Activated CD4-positive, alpha-beta memory T cell treated with anti-CD3 and anti-CD28 coated beads, Interleukin-2, amount 10 ng/mL, durations not matched to agents 7 days and 5 days (primary cell): ENCODE results near the gene STIL. TPM values are rescaled to one million over a fixed set of nuclear protein-coding genes. Genes with fewer than 3 reads are reported as not detected.
"Not testable (repeated sequence)": the region's sequence is repeated elsewhere in the genome, so short reads cannot be mapped to it uniquely, and the experiment has no call there.

ENCODE experiments used
- CTCF ChIA-PET: fragments of 350-600 bp; sonication (Branson Sonifier 250); formaldehyde crosslinking; loops from one replicate; lab custom pipeline; 2021; ENCODE audit warnings: antibody characterized with exemption, inconsistent platforms; lab: Charles Lee
- POLR2A ChIA-PET: fragments of 350-600 bp; sonication (Branson Sonifier 250); formaldehyde crosslinking; loops from one replicate; lab custom pipeline; 2021; ENCODE audit warnings: antibody characterized with exemption; lab: Charles Lee
- DNase-seq: peaks from one replicate; pipeline ENCODE4 v3.0.0-alpha.2; 2020
- H3K27ac Mint-ChIP-seq: one replicate; pipeline ENCODE4 v1.8.0; 2021; ENCODE audit warnings: mild to moderate bottlenecking, mixed read lengths
- H3K27me3 Mint-ChIP-seq: one replicate; pipeline ENCODE4 v1.8.0; 2021; ENCODE audit warnings: mixed read lengths
- H3K36me3 Mint-ChIP-seq: one replicate; pipeline ENCODE4 v1.8.0; 2021; ENCODE audit warnings: low read depth, mixed read lengths
- H3K4me1 Mint-ChIP-seq: one replicate; pipeline ENCODE4 v1.8.0; 2021; ENCODE audit warnings: mixed read lengths
- H3K4me3 Mint-ChIP-seq: one replicate; pipeline ENCODE4 v1.8.0; 2021; ENCODE audit warnings: mild to moderate bottlenecking, mixed read lengths
- H3K9me3 Mint-ChIP-seq: one replicate; pipeline ENCODE4 v1.8.0; 2021; ENCODE audit warnings: mixed read lengths
- total RNA-seq, 2 experiments: library from RNA; stranded (reverse); gene quantifications; one replicate each; pipeline ENCODE4 v1.2.3, GENCODE V29; 2021

Gene STIL
- total RNA-seq, 2 experiments from 2014 or later: 40.4 to 40.8 TPM

DNA sequence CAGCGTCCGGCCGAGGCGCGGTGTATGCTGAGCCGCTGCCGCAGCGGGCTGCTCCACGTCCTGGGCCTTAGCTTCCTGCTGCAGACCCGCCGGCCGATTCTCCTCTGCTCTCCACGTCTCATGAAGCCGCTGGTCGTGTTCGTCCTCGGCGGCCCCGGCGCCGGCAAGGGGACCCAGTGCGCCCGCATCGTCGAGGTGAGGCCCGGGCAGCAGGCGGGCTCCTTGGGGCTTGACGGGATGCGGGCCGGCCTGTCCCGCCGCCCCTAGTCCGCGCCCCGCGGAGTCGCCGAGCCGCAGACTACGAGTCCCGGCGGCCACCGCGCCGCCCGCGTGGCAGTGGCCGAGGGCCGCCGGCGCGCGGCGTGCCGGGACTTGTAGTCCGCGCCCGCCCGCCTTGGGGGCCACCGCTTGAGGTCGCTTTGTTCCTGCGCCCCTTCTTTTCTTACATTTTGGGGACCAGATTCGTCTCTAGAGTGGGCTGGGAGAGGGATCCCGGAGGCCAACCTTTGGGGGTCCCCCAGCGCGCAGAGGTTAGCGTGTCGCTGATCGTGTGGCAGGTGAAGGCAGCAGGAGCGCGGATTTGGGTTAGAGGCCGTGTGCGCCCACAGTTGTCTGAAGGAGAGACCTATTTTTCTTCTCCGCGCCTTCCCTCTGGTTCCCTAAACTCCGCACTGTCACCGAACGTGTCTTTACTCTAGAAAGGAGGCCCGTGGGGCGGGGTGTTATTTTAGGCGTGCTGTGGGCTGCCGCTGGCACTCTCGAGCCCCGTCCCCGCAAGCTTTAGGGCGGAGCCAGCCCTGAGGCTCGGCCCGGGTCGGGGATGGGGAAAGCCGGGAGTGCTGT, 20.2 kb upstream of the STIL start:
- Mint-ChIP-seq H3K9me3 (no peaks in the 10 kb centered on the region), H3K4me3 (no peak overlapping the region), H3K4me1 (peaks cover 22% of the 10 kb centered on the region), H3K27me3 (no peaks in the 10 kb centered on the region), H3K27ac (peak overlapping the region; percentile 93), H3K36me3 (peaks cover 10% of the 10 kb centered on the region)
- DNase-seq: peak; percentile 80
- ChIA-PET CTCF (interaction anchor here (0.7 to 3.7 kb wide), 12 partner anchors 10 to 376 kb away, joined by 3 to 25 read pairs (median 4); partner anchors contain the start of genes FOXD2 and STIL), POLR2A (interaction anchor here (1.0 to 4.3 kb wide), 8 partner anchors 11 to 142 kb away, joined by 3 to 76 read pairs (median 7); partner anchors contain the start of genes FOXD2 and STIL)

DNA sequence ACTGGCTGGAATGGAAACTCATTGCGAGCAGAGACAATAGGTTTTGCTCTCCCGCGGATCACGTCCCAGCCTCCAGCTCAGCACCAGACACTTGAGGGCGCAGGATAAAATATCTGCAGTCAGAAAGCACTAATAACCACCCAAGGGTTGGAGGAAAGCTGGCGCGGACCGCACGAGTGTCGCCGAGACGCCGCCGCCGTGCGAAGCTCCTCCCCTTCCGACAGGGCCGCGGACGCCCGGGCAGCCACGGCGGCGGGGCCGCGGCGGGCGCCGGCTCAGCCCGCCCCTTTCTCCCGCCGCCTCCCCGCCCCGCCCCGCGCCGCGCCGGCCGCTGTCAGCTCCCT, 19.6 kb upstream of the STIL start, which contains the start of gene CMPK1:
TSS of gene CMPK1 (plus strand) at position 213 of the 344 bp plus-strand sequence. CDS start 156 bp downstream, outside the sequence.
- Mint-ChIP-seq H3K4me3 (no peak within 1 kb of the TSS), H3K36me3 (peaks cover 10% of the 10 kb centered on the region), H3K9me3 (no peaks in the 10 kb centered on the region), H3K27me3 (no peaks in the 10 kb centered on the region), H3K27ac (peak within 1 kb of the TSS; percentile 93), H3K4me1 (peaks cover 22% of the 10 kb centered on the region)
- DNase-seq: peak; percentile 81
- CTCF ChIA-PET: interaction anchor here (0.8 to 3.7 kb wide), 11 partner anchors 9 to 377 kb away, joined by 3 to 25 read pairs (median 4); partner anchors contain the start of genes FOXD2 and STIL
- POLR2A ChIA-PET: interaction anchor here (0.6 to 4.3 kb wide), 8 partner anchors 10 to 104 kb away, joined by 3 to 76 read pairs (median 7); partner anchors contain the start of genes FOXD2 and STIL

DNA sequence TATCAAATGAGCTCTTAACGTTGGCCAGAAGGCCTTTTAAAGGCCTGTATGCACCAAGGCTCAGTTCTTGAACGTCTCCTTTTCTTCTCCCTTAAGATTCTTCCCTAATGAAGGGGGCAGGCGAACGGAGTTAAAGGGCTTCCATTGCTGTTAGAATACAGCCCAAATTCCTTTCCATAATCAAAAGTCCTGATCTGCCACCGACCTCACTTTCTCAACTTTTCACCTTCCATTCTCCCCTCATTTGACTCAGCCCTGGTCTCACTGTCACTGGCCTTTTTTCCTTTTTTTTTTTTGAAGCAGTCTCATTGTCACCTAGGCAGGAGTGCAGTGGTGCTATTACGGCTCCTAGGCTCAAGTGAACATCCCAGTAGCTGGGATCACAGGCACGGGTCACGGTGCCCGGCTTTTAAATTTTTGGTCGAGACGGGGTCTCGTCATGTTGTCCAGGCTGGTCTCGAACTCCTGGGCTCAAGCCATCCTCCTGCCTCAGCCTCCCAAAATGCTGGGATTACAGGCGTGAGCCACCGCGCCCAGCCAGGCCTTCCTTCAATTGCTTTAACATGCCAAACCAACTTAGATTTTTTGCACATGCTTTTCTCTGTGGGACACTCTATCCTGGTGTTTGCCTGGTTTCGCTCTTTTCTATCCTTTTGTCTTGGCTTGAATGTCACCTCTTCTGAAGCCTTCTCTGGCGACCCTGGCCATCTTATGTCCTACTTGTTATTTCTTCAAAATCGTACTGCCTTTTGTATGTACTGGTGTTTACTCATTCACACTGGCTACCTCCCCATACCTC, 19.0 kb upstream of the STIL start:
- Mint-ChIP-seq H3K4me3 (no peak overlapping the region), H3K27ac (no peak overlapping the region), H3K4me1 (peaks cover 18% of the 10 kb centered on the region), H3K9me3 (no peaks in the 10 kb centered on the region), H3K27me3 (no peaks in the 10 kb centered on the region), H3K36me3 (peaks cover 10% of the 10 kb centered on the region)
- POLR2A ChIA-PET: interaction anchor here (0.6 to 4.3 kb wide), 8 partner anchors 10 to 104 kb away, joined by 3 to 76 read pairs (median 7); partner anchors contain the start of genes FOXD2 and STIL
- no peak for DNase-seq
- CTCF ChIA-PET: interaction anchor here (0.8 to 3.7 kb wide), 11 partner anchors 8 to 377 kb away, joined by 3 to 25 read pairs (median 4); partner anchors contain the start of genes FOXD2 and STIL

DNA sequence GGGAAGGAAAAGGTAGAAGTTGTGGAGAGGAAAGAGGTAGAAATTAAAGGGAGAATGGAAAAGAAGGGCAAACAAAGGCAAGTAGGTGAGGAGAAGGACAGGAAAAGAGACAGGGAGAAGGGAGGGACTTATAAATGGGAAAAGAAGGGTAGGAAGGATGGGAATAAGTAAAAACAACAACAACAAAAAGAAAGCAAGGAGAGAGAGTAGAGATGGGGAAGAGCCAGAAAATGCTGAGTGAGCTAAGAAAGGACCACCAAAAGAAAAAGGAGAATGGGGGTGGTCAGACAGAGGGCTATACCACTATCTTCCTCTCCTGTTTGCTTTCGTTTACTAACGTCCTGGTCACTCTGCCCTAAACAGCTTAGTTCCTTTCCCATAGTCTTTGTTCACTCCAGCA, 17.9 kb upstream of the STIL start:
- no peaks in the 10 kb centered on the region for H3K27me3 Mint-ChIP-seq
- peaks cover 18% of the 10 kb centered on the region for H3K4me1 Mint-ChIP-seq
- peaks cover 10% of the 10 kb centered on the region for H3K36me3 Mint-ChIP-seq
- POLR2A ChIA-PET: interaction anchor here (2.3 to 4.3 kb wide), 2 partner anchors 14 to 18 kb away, joined by 14 to 76 read pairs; partner anchors contain the start of gene STIL
- no peak for DNase-seq
- CTCF ChIA-PET: interaction anchor here (0.7 to 3.7 kb wide), 4 partner anchors 9 to 106 kb away, joined by 3 to 25 read pairs (median 14); partner anchors contain the start of genes FOXD2 and STIL
- H3K9me3 Mint-ChIP-seq: no peaks in the 10 kb centered on the region
- H3K27ac Mint-ChIP-seq: no peak overlapping the region
- H3K4me3 Mint-ChIP-seq: no peak overlapping the region

GRCh38 chr1:47330212-47330611, 16.3 kb upstream of the STIL start:
- POLR2A ChIA-PET: interaction anchor here (1.4 kb wide), 1 partner anchor 12 kb away, joined by 3 read pairs; no protein-coding TSS in a partner anchor
- DNase-seq: no peak
- peaks cover 10% of the 10 kb centered on the region for H3K36me3 Mint-ChIP-seq
- no peak overlapping the region for H3K4me3 Mint-ChIP-seq
- CTCF ChIA-PET: no interaction called here
- H3K9me3 Mint-ChIP-seq: no peaks in the 10 kb centered on the region
- H3K27ac Mint-ChIP-seq: no peak overlapping the region
- H3K4me1 Mint-ChIP-seq: peaks cover 11% of the 10 kb centered on the region
- no peaks in the 10 kb centered on the region for H3K27me3 Mint-ChIP-seq

DNA sequence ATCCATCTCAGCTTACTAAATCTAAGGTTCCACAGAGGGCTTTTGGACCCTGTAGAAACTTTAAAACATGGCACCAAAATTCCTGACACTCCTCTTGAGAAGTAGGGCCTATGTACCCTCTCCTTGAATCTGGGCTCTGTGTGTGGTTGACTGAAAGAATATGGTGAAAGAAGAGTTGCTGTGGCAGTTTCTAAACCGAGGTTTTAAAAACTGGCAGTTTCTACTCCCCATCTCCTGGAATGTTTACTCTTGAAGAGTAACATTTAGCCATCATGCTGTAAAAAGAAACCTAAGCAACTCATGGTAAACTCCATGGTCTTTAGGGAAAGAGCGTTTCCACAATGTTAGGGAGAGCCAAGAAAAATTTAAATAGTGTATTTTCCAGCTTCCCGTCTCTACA, 15.0 kb upstream of the STIL start:
- Mint-ChIP-seq H3K27ac (no peak overlapping the region), H3K4me3 (no peak overlapping the region), H3K9me3 (no peaks in the 10 kb centered on the region), H3K27me3 (no peaks in the 10 kb centered on the region), H3K4me1 (peaks cover 3% of the 10 kb centered on the region), H3K36me3 (no peaks in the 10 kb centered on the region)
- ChIA-PET CTCF (no interaction called here), POLR2A (interaction anchor here (0.7 to 1.5 kb wide), 2 partner anchors 13 to 15 kb away, joined by 3 read pairs; partner anchors contain the start of gene STIL)
- DNase-seq: no peak

- Mint-ChIP-seq H3K27me3 (no peaks in the 10 kb centered on the region), H3K9me3 (no peaks in the 10 kb centered on the region), H3K36me3 (no peaks in the 10 kb centered on the region), H3K4me1 (no peaks in the 10 kb centered on the region), H3K4me3 (no peak overlapping the region), H3K27ac (no peak overlapping the region)
- ChIA-PET CTCF (interaction anchor here (0.7 to 1.0 kb wide), 2 partner anchors 12 to 110 kb away, joined by 3 read pairs; partner anchors contain the start of gene STIL), POLR2A (no interaction called here)
- no peak for DNase-seq
Observed at GRCh38 chr1:47326271-47326670, 12.3 kb upstream of the STIL start.

GRCh38 chr1:47325528-47325927, 11.6 kb upstream of the STIL start:
- H3K4me3 Mint-ChIP-seq: no peak overlapping the region
- no peaks in the 10 kb centered on the region for H3K9me3 Mint-ChIP-seq
- no peak for DNase-seq
- no peaks in the 10 kb centered on the region for H3K4me1 Mint-ChIP-seq
- H3K27ac Mint-ChIP-seq: no peak overlapping the region
- no peaks in the 10 kb centered on the region for H3K27me3 Mint-ChIP-seq
- POLR2A ChIA-PET: interaction anchor here (2.7 kb wide), 1 partner anchor 11 kb away, joined by 13 read pairs; the partner anchor contains the start of gene STIL
- H3K36me3 Mint-ChIP-seq: no peaks in the 10 kb centered on the region
- CTCF ChIA-PET: no interaction called here

DNA sequence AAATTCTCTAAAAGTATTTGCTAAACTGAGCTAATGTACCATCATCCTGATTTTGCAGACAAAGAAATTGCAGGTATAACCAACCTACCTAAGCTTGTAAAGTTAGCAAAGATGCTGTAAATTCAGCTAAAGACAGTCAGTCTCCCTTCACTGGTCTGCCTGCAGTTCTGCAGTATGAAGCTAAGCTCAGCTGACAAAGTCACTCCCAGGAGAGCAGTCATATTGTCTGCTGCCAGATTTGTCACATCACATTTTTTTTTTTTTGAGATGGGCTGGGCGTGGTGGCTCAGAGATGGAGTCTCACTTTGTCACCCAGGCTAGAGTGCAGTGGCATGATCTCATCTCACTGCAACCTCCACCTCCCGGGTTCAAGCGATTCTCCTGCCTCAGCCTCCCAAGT, 10.7 kb upstream of the STIL start:
- POLR2A ChIA-PET: interaction anchor here (1.9 to 2.7 kb wide), 2 partner anchors 11 to 15 kb away, joined by 4 to 13 read pairs; partner anchors contain the start of gene STIL
- Mint-ChIP-seq H3K36me3 (no peaks in the 10 kb centered on the region), H3K9me3 (no peaks in the 10 kb centered on the region), H3K4me3 (no peak overlapping the region), H3K27me3 (no peaks in the 10 kb centered on the region), H3K4me1 (no peaks in the 10 kb centered on the region), H3K27ac (no peak overlapping the region)
- CTCF ChIA-PET: interaction anchor here (1.0 to 2.5 kb wide), 4 partner anchors 9 to 146 kb away, joined by 3 to 8 read pairs (median 6); partner anchors contain the start of genes CMPK1, FOXD2 and STIL
- DNase-seq: no peak

GRCh38 chr1:47323599-47324031, 9.7 kb upstream of the STIL start:
- no peak for DNase-seq
- ChIA-PET CTCF (interaction anchor here (0.6 to 2.5 kb wide), 5 partner anchors 8 to 145 kb away, joined by 3 to 8 read pairs (median 7); partner anchors contain the start of genes CMPK1, FOXD2 and STIL), POLR2A (interaction anchor here (1.2 to 2.7 kb wide), 3 partner anchors 10 to 14 kb away, joined by 4 to 13 read pairs (median 8); partner anchors contain the start of genes CMPK1 and STIL)
- Mint-ChIP-seq H3K36me3 (no peaks in the 10 kb centered on the region), H3K27me3 (no peaks in the 10 kb centered on the region), H3K4me3 (no peak overlapping the region), H3K27ac (no peak overlapping the region), H3K4me1 (no peaks in the 10 kb centered on the region), H3K9me3 (no peaks in the 10 kb centered on the region)

DNA sequence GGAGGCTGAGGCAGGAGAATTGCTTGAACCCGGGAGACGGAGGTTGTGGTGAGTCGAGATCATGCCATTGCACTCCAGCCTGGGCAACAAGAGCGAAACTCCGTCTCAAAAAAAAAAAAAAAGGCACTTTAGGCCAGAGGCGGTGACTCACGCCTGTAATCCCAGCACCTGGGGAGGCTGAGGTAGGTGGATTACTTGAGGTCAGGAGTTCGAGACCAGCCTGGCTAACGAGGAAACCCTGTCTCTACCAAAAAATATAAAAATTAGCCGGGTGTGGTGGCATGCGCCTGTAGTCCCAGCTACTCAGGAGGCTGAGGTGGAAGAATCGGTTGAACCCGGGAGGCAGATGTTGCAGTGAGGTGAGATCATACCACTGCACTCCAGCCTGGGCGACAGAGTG, 6.0 kb upstream of the STIL start:
- CTCF ChIA-PET, H3K4me1 Mint-ChIP-seq, POLR2A ChIA-PET, H3K9me3 Mint-ChIP-seq, DNase-seq, H3K27ac Mint-ChIP-seq, H3K27me3 Mint-ChIP-seq, H3K36me3 Mint-ChIP-seq, H3K4me3 Mint-ChIP-seq: not testable (repeated sequence)

DNA sequence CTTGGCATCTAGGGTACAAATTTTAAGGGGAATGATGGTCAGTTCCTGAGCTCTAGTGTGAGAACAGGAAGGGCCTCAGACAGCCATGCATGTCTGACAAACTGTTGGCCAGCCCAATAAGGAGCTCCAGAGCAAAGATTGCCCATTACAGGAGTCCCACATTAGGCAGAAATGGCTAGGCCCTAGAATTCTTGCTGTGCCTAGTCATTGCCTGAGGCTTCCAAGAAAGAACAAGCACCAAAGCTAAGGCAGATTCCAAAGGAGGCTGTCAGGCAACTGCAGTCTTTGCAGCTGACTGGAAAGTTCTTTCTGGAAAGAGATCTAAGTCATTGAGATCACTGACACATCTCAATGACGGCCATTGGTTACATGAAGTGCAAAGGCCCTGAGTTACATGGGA, 3.9 kb upstream of the STIL start:
- ChIA-PET CTCF (interaction anchor here (1.3 to 2.4 kb wide), 2 partner anchors 15 to 125 kb away, joined by 3 to 14 read pairs; partner anchors contain the start of gene CMPK1), POLR2A (interaction anchor here (1.1 to 1.6 kb wide), 3 partner anchors 13 to 21 kb away, joined by 3 to 14 read pairs (median 4); partner anchors contain the start of gene CMPK1)
- peaks cover 6% of the 10 kb centered on the region for H3K36me3 Mint-ChIP-seq
- H3K27ac Mint-ChIP-seq: no peak overlapping the region
- no peaks in the 10 kb centered on the region for H3K27me3 Mint-ChIP-seq
- H3K4me3 Mint-ChIP-seq: no peak overlapping the region
- no peaks in the 10 kb centered on the region for H3K9me3 Mint-ChIP-seq
- no peak for DNase-seq
- H3K4me1 Mint-ChIP-seq: peaks cover 11% of the 10 kb centered on the region
